Eye (tissue), 1 donor: ENCODE measurements around the gene ZNF597.

Experiments used
- DNase-seq: peaks from one replicate; pipeline ENCODE4 v3.0.0-alpha.2; 2015

The ZNF597 gene, protein sequence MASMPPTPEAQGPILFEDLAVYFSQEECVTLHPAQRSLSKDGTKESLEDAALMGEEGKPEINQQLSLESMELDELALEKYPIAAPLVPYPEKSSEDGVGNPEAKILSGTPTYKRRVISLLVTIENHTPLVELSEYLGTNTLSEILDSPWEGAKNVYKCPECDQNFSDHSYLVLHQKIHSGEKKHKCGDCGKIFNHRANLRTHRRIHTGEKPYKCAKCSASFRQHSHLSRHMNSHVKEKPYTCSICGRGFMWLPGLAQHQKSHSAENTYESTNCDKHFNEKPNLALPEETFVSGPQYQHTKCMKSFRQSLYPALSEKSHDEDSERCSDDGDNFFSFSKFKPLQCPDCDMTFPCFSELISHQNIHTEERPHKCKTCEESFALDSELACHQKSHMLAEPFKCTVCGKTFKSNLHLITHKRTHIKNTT

DNA sequence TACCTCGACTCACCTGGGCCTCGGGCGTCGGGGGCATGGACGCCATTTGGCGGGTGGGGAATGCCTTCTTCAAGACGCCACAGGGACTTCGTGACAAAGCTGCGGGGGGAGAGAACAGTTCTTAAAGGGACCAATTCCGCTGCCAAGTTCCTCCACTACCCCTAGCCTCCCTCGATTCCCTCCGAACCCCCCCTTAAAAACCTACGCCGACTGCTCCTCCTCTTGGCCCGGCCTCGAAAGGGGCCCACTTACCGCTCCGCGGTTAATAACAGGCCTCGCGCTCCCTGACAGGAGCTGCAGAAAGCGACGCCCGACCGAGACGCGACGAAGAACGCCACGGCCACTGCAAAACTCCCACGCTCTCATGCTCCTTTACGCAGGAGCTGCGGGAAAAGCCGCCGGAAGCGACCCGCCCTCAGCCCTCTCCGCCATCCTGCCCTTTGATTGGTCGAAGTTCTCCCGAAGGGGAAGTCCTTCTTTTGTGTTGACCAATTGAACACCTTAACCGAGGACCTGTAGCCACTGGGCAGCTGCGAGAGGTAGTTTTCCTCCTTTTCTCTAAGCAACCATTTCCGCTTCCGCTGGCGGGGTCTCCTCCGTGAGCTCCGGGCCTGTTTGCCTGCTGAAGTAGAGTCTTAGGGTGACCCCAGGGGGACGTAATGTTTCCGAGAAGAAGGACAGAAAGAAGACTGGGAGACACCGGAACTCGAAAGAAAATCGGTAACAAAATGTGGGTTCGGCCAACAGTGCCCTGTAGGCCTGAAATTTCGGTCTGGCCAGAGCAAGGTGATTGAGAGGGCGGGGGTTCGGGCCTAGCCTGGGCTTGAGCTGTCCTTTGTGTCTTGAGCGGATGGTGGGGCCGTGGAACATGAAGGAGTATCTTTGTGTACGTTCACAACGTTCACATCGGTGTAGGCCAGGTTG lies at the start of gene ZNF597, which contains the start of gene NAA60:
Gene ZNF597 (minus strand): TSS at position 397 of the 924 bp plus-strand sequence. CDS start 351 bp downstream, at position 46.
Gene NAA60 (plus strand): TSS at position 573 of the 924 bp plus-strand sequence. CDS start 32,548 bp downstream, outside the sequence.
- peak; percentile 94 for DNase-seq

DNA sequence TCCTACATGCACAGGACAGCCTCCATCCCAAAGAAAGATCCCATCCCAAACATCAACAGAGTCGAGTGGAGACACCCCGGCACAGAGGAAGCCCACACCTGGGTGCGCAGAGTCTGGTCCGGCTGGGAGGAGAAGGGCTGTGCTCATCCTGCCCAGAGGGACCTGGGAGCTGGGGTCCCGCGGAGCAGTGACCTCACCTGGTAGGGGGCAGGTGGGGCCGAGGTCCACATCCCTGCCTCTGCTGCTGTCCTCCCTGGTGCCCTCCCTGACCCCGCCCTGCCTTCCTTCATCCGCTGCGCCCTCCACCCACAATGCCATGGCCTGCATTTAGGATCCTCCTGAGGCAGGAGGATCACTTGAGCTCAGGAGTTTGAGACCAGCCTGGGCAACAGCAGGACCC lies 49.1 kb upstream of the ZNF597 start:
- no peak for DNase-seq

DNA sequence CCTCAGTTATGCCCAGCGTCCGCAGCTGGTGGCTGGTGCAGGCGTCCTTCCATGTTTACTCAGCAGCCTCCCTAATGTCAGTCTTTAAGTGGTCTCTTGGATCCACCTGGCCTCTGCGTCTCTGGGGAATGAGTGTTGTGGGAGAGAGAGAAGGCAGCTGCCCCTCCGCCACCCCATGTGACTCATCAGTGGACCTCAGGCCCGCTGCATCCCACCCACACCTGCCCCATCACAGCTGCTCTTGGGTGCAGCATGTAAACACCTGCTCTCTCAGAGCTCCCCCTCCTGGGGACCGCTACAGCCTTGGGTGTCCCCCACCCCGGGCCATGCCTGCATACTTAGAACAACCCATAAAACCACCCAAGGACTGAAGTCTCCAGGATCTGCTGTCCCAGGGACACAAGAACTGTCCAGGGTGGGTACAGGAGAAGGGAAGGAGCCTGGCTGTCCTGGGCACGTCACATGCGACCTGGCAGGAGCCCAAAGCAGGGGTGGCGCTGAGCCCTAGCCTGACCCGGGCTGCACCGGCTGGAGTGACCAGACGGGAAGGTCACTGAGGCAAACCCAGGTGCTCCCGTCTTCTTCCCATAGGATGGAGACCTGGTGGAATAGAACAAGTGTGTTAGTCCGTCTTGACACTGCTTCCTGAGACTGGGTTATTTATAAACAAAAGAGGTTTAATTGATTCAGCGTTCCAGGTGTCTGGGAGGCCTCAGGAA lies 47.8 kb upstream of the ZNF597 start:
- DNase-seq, result peak; percentile 37

DNA sequence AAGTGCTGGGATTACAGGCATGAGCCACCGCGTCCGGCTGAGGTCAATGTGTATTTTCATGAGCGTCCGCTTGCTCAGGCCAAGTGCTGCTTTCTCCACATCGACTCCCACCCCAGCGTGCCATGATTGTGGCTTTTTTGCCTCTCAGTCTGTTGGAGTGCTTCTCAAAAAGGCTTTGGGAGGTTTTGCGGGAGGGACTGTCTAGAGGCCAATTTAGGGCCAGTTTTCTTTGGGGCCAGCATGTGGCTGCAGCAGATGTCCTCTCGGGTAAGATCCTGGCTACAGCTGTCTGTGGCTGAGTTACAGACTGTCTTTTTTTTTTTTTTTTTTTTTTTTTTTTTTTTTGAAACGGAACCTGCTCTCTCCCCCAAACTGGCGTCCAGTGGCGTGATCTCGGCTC lies 45.5 kb upstream of the ZNF597 start:
- DNase-seq, result no peak

DNA sequence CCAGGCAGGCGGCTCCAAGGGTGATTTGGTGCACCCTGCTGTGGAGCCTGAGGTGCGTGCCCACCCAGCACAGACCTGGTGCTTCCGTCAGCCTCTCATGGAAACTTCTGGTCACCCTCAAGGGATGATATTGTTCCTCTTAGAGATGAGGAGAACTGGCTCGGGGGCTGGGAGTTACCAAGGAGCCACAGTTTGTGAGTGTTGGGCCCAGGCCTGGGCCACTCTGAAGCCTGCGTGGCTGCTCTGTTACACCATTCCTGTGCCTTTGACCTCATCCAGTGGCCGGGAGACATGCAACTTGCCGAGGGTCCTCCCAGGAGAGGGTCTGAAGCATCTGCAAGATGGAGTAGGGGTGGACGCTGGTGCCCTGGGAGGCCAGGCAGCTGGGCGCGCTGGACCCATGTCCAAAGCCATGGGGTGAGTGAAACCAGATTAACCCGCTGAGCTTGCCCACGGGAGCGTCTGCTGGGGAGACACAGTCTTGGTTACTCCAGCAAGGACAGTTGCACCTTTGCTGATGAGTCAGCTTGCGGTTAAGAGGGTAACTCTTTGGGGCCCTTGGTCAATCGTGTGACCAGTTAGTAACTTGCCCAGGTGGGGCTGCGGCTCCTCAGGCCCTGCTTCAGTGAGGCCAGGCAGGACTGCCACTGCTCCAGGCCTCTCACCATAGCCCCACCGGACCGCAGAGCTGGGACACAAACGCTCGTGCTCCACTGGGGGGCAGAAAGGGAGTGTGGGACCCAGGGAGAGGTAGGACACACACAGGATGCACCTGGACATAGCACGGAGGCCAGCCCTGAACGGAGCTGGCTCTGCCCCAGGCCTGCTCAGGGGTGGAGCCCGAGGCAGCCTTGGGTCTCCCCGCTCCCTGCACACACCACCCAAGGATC lies 44.5 kb upstream of the ZNF597 start:
- DNase-seq, result no peak

DNA sequence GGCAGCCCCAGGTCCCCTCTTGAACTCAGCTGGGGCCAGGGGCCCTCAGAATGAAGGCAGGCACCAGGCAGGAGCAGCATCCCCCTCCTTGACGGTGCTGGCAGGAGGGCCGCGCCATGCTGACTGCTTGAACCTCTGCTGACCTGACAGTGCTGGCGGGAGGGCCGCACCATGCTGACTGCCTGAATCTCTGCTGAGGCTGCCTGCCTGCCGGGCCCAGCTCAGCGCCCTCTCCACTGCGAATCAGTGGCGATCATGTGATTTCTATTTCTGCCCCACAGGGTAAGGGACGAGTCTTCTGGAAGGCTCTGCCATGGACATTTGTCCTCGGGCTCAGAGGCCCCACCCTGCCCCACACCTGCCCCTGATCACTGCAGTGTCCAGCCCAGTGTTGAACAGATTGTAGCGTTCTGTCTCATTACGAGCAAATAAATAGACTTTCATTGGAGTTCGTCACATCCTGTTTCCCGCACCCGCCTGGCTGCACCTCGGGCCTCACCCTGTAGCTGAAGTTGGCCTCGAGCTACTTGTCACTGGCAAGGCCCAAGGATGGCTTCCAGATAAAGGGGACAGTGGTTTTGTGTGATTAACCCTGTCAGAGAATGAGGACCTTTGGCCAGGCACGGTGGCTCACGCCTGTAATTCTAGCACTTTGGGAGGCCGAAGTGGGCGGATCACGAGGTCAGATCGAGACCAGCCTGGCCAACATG lies 43.4 kb upstream of the ZNF597 start:
- no peak for DNase-seq

DNA sequence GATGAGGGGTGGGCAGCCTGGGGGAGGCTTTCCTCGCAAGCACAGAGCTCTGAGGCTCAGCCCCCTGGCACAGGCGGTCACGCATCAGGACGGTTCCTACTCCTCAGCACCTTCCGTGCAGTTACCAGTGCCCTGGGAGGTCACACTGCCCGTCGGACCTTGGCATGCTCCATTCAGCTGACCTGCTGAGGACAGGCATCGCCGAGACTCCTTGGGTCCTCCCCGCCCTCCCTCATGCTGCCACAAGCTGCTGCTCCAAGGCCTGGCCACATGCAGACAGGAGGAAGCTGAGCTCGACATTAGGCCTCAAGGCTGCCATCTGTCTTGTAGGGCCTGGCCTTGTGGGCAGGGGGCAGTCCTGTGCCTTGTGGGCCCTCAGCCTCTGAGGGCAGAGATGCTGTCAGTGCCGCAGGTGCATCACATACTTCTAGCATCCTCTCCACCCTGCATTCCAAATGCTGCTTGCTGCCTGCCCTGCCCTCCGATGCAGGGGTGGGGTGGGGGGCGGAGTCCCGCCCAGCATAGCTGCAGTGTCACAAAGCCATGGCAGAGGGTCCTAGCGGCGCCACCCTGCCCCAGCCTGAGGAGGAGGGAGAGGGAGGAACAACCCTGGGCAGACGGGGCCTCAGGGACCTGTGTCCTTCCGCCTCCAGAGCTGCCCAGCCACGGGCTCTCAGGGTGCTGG lies 42.7 kb upstream of the ZNF597 start:
- no peak for DNase-seq

DNA sequence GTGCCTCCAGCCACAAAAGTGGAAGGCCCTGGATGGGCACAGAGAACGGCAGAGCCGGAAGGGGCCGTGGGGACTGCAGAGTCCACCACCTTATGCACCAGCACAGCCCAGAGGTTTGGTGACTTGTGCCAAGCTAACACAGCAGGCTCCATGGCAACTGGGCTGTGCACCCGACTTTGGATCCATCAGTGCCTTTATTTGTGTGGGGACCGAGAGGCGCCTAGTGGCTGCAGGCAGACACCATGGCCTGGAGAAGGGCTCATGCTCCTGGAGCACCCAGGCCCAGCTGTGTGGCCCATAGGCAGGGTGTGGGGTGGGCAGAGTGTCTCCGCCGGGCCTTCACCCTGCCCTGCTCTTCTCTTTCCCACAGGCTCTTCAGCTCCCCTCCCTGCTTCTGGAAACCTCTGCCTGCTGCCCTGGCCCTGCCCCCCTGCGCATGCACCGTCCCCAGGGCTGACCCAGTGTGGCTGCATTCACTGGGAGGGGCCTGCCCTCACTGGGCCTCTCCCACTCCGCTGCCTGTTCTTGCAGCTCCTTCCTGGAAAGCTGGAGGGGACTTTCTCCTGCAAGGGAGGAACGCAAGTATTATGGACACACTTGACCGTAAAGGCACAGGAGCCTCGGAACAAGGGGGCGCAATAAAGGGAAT lies 41.9 kb upstream of the ZNF597 start:
- DNase-seq, result no peak

DNA sequence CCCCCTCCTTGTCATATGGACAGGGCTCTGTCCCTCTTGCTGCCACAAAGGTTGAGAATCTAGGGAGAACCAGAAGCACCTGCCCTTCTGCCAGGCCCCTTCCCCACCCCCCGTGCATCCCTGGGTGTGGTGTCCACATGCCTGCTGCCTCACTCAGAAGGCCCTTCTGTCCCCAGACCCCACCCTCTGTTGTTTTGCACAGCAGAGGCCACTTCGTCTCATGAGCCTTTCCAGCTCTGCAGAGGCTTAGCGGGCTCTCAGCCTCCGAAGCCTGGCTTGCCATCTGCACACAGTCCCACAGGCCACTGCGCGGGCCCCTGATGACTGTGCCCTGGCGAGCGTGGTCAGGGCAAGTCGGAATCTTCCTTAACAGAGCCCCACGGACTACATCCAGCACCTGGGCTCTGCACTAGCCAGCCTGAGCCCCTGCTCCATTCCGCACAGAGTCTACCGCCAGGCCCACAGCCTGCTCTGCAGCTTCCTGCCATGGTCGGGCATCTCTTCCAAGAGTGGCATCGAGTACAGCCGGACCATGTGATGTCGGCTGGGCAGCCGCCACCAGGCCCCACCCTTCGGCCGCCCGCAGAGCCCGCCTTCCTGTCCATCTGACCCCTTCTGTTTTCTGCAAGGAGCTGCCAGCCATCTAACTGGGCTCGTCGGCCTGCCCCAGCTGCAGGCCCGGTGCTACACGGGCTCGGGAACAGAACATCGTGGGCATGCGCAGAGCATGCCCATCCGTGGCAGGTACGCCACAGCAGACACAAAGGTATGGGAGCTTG lies 41.2 kb upstream of the ZNF597 start:
- no peak for DNase-seq

DNA sequence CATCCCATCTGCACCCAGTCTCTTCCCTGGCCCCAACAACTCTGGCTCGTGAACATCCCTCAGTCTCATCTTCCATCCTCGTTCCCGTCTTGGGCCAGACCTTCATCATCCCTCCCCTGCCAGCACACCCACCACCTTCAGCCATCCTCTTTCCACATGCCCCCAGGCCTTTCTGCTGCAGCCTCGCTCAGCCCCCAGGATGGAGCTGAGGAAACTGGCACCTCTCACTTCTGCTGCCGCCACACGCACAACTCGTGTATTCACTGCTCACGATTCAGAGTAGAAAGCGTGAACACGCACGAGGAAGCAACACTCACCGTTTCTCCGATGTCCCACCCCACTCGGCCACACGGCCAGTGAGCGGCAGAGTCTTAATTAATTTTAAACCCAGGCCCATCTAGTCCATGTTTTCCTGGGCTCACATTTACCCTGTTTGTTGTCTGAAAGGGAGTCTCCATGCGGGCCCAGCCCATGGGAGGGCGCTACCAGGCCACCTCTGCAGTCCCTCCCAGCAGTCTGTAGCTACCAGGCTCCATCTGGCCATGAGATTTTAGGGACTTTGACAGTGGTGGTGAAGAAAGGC lies 39.4 kb upstream of the ZNF597 start:
- DNase-seq, result no peak

DNA sequence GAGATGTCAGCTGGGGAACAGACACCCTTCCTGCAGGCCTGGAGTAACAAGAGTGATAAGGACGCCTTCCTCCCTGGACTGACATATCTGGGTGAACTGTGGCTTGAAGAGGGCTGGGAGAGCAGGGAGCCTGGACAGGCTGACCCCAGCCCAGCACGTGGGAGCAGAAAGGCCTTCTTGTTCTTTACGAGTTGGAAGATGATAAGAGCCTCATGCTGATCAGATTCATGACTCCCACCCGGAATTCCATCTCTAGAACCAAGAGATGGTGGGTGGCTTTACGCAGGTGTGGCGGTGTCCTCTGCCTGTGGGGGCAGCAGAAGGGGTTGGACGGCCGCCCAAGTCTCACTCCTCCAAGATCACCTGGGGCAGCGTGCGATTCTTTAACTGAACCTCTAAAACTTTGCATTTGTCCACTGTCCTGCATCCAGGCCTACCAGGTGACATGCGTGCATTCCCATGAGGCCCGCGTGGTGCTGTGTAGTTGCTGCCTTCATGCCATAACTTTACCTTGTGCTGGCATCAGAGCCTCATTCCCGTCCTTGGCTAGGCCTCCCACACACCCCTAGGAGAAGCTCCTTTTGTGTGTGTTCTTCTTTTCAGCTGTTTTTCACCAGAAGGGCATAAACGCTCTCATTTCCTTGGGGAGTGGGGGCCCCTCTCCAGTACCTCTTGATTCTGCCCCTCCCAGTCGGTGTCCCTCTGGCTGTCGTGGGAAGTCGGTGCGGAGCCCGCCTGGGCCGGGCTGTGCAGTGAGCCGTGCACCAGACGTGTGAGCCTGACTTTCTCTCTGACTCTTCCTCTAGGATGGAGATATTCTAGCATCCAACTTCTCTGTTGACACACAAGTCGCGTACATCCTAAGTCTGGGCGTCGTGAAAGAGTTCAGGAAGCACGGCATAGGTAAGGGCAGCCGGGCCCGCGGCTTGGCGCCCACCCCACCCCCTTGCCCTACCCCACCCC lies 38.7 kb upstream of the ZNF597 start:
- DNase-seq, result no peak

DNA sequence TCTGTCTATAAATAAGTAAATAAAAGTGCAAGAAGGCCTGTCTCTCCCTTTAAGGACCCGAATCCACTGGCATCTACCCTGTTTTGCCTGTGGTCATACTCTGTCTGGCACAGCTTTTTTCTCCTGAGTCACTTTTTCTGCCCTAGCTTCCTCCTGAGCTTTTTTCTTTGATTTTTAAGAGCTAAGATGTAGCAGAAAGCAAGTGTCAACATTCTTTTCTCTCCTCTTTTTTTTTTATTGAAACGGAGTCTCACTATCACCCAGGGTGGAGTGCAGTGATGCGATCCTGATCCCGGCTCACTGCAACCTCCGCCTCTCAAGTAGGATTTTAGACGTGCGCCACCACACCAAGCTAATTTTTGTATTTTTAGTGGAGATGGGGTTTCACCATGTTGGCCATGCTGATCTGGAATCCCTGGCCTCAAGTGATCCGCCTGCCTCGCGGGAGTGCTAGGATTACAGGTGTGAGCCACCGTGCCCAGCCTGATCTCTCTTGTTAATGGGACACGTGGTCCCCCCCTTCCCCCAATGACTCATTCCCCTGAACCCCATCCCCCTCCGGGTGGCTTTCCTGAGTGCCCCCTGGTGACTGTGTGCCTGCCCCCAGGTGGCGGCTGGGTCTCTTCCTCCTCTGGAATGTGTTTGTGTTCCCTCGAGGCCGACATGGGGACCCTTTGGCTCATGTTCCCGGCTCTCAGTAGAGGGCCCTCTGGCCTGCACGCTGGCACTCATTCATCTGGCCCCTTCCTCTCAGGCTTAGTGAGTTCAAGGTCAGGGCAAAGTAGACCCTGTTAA lies 37.8 kb upstream of the ZNF597 start:
- no peak for DNase-seq

DNA sequence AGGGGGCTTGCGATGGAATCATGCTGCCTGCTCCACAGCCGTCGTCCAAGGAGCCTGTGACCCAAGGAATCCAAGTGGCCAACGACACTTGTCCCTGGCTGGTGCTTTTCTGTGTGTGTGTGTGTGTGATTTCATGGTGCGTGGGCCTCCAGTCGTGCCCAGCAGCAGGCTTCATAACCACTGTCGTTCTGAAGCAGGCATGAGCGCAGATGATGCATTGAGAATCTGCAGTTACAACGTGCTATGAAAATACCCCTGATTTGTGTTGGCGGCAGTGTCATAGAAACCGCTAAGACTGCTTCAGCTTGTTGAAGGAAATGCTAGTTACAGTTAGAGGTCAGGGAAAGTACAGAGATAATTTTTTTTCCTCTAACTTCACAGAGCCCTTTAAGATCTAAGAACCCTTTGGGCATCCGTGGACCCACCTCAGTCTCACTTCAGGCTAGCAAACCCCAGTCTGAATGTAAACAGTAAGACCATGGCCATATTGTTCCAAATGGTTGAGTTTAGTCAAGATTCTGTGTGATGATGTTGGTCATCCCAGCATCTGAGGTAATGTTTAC lies 36.4 kb upstream of the ZNF597 start:
- DNase-seq, result no peak

DNA sequence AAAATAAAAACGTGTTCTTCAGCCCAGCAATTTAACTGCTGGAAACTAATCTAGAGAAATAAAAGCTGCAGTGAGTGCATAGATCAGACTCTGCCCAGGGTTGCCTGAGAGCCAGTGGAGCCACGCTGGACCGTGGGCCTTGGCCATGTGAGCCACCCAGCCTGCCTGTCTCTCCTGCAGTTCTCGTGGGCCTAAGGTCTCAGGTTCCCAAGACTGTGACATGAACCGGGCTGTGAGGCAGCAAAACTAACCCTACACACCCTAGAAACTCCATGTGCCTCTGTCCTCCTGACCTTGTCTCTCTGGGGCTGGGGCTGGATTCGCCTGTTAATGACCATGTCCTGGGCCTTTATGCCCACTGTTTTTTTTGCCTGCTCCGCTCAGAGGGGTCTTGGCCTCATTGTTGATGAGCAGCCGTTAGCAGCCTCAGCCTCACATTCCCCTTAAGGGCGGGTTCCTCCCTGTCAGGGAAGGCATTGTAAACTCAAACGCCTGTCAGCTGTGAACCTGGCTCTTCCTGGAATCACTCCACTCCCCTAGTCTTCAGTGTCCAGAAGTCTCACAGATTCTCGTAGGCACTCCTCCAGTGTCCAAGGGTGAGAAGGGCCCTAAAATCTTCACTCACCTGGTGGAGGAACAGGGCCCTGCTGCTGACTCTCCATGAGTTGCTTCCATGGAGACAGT lies 35.1 kb upstream of the ZNF597 start:
- no peak for DNase-seq

DNA sequence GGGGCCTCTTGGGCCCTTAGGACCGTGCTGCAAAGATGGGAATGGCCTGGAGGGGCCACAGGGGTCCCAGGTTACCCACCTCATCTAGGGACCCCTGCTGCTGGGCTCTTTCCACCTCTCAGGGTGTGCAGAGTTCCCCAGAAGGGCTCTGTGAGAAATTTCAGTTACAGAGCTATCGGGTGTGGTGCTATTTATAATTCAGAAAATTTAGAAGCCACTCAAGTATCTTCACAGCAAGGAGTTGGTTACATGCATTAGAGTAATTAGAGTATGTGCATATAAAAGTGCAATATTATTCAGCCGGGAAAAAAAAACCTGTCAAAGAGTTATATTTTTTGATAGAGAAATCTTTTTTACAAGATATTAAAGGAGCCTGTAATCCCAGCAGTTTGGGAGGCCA lies 33.1 kb upstream of the ZNF597 start:
- DNase-seq, result no peak
